Activated CD4-positive, alpha-beta T cell treated with anti-CD3 and anti-CD28 coated beads for 48 hours (primary cell): Measurements from ENCODE around the gene TPSG1.

Experiments used
- DNase-seq: peaks from one replicate; pipeline ENCODE4 v3.0.0-alpha.2; 2020

The TPSG1 gene

DNA sequence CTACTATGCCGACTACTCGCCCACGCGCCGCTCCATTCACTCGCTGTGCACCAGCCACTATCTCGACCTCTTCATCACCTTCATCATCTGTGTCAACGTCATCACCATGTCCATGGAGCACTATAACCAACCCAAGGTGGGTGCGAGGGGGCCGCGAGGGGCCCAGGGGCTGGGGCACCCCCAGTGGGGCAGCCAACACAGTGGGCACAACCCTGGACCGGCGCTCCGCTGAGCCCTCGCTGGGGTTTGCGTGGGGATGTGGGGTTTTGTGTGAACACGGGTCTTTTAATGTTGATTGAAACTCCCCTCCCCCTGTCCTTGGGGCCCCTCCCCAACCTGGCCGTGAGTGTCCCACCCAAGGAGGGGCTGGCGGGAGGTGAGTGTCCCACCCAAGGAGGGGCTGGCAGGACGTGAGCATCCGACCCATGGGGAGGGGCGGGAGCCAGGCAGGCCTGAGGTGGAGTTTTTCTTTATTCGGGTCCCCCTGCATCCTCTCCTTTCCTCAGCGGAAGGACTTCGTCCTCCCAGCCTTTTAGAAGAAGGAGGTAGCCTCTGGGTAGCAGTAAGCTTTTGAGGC lies 11.2 kb downstream of the TPSG1 start:
- DNase-seq = no peak

DNA sequence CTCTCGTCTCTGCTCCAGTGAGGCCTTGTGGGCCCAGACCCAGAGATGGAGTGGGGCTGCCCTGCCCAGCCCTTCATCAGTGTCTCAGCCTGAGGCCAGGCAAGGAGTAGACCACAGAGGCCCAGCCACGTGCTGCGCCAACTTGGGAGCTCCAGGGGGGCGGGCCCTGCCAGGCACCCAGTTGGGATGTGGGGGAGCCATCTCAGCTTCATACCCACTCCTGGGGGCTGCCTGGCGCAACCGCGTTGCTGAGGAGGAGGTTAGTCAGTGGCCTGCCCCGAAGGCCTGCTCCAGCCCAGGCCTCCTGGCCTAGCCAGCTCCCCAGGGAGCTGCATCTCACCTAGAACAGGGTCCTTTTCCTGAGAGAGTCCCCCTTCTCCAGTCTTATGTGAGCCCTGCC lies 11.8 kb downstream of the TPSG1 start:
- no peak for DNase-seq

DNA sequence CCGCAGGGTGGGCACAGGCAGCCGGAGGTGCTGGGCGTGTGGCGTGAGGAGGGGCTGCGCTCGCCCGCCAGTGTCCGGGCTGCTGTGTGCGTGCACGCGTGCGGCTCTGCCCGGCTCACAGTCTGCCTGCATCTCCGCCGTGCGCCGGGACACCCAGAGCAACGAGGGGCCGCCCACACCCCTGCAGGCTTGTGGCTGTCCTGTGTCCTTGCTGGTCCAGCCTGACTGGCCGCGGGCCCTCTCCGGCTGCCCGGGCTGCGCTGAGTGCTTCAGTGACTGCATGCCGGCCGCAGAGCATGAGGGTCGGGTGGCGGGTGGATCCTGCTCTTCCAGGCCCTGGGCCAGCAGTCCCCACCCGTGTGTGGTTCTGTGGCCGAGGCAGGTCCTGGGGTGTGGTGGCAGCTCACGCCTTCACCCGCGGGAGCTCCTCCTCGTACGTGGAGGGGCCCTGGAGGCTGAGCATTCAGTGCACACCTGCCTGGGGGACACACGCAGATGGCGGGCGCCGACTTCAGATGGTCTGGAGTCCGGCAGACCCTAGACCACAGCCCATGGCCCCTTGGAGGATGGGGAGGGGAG lies 12.4 kb downstream of the TPSG1 start:
- DNase-seq = no peak

DNA sequence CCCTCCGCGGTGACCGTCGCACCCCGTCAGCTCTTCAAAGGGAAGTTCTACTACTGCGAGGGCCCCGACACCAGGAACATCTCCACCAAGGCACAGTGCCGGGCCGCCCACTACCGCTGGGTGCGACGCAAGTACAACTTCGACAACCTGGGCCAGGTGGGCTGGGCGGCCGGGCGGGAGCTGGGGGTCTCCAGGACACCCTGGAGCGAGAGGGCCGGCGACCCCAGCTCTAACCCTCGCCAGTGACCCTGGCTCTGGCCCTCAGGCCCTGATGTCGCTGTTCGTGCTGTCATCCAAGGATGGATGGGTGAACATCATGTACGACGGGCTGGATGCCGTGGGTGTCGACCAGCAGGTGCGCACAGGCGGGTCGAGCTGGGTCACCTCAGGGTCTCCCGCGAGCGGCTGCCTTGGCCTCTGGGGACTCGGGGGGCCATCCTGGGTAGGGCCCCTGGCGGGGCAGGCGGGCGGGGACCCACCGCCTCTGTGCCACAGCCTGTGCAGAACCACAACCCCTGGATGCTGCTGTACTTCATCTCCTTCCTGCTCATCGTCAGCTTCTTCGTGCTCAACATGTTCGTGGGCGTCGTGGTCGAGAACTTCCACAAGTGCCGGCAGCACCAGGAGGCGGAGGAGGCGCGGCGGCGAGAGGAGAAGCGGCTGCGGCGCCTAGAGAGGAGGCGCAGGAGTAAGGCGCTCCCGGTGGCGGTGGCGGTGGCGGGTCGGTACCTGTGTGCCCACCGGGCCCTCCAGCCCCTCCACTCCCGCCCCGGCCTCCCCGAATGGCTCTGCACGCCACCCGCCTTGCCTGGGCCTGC lies 13.4 kb downstream of the TPSG1 start:
- DNase-seq = no peak

GRCh38 chr16:1210461-1210860 lies 14.6 kb downstream of the TPSG1 start:
- no peak for DNase-seq

DNA sequence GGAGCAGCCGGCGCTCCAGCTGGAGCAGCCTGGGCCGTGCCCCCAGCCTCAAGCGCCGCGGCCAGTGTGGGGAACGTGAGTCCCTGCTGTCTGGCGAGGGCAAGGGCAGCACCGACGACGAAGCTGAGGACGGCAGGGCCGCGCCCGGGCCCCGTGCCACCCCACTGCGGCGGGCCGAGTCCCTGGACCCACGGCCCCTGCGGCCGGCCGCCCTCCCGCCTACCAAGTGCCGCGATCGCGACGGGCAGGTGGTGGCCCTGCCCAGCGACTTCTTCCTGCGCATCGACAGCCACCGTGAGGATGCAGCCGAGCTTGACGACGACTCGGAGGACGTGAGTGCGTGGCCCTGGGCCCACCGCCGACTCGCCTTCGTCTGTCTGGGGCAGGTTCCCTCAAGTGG lies 16.0 kb downstream of the TPSG1 start:
- DNase-seq = no peak

GRCh38 chr16:1208239-1208830 lies 16.7 kb downstream of the TPSG1 start:
- DNase-seq = no peak

- DNase-seq = no peak
These were observed 18.3 kb downstream of the TPSG1 start for GRCh38 chr16:1206786-1207185.

DNA sequence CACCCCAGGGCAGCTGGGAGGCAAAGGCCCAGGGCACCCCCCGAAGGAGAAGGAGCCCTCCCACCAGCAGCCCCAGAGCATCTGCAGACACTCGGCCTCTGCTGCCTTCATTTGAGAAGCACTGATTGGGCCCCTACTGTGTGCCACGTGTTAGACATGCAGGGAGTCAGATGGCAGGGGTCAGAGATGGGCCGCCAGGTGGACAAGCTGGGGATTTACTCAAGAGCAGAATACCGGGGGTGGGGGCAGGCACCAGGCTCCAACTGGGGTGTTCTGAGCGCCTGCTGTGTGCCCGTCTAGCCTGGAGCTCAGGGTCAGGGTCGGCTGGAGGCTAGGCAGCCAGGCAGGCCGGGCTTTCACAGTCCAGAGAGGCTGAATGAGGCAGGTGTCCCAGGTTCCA lies 18.7 kb downstream of the TPSG1 start:
- DNase-seq = no peak

DNA sequence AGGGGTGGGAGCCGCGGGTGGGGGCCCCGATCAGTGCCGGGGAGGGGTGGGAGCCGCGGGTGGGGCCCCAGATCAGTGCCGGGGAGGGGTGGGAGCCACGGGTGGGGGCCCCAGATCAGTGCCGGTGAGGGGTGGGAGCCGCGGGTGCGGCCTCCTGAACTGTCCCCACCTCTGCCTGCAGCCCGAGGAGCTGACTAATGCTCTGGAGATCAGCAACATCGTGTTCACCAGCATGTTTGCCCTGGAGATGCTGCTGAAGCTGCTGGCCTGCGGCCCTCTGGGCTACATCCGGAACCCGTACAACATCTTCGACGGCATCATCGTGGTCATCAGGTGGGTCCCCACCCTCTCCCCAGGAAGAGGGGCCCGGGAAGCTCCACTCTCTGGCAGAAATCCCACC lies 20.1 kb downstream of the TPSG1 start:
- DNase-seq = no peak

DNA sequence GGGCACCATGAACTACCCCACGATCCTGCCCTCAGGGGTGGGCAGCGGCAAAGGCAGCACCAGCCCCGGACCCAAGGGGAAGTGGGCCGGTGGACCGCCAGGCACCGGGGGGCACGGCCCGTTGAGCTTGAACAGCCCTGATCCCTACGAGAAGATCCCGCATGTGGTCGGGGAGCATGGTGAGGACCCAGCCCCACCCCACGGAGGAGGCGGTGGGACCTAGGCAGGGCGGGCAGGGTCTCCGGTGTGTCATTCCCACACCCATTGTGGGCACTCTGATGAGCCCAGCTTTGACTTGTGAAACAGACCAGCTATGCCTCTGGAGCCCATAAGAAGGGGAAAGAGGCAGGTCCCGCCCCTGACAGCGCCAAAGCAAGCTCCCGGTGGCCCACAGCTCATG lies 22.8 kb downstream of the TPSG1 start:
- DNase-seq = no peak

GRCh38 chr16:1201444-1201843 lies 23.6 kb downstream of the TPSG1 start:
- DNase-seq = no peak

GRCh38 chr16:1200014-1200627 lies 24.9 kb downstream of the TPSG1 start:
- no peak for DNase-seq

GRCh38 chr16:1199347-1200013 lies 25.6 kb downstream of the TPSG1 start:
- no peak for DNase-seq

GRCh38 chr16:1198671-1199346 lies 26.3 kb downstream of the TPSG1 start:
- peak; percentile 28 for DNase-seq

DNA sequence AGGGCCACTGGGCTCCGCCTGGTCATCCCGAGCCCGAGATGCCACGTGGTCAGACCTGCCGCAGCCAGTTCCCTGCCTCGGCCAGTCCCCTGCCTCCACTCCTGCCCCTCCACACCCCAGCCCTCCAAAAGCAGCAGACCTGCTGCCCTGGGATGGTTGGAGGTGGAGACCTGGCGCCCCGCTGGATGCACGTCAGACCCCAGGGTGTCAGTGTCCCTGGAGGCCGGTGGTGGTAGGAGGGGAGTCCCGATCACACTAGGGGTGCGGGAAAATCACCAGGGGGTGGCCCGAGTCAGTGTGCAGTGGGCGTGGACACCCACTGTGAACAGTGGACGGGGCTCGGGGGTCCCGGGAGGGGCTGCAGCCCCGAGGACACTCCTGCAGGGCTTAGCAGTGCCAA lies 26.9 kb downstream of the TPSG1 start:
- no peak for DNase-seq

GRCh38 chr16:1197237-1197866 lies 27.7 kb downstream of the TPSG1 start:
- no peak for DNase-seq

GRCh38 chr16:1196494-1196893 lies 28.6 kb downstream of the TPSG1 start:
- DNase-seq = no peak

- DNase-seq = no peak
These were observed 29.7 kb downstream of the TPSG1 start for GRCh38 chr16:1195393-1195666.

DNA sequence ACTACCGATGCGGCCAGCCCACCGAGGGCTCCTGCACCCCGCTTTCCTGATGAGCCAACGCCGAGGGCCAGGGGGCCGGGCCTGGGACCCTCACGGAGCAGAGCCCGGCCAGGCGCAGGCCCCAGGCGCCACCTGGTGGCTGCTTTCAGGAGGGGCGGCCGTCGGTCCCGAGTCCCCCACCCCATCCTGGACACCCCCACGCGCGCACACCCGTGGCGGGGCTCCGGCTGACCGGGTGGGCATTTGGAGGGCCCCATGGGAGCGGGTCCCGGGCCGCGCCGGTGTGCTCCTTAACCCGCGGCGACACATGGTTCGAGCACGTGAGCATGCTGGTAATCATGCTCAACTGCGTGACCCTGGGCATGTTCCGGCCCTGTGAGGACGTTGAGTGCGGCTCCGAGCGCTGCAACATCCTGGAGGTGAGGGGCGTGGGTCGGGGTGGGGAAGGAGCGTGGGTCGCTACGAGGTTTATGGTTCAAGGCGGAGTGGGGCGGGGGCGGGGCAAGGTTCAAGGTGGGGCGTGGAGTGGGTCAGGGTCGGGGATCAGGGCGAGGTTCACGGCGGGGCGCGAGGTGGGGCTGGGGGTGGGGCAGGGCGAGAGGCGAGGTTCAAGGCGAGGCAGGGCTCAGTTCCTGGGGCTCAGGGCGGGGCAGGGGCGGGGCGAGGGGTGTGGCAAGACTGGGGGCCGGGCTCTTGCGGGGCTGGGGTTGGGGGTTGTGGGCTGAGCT lies 30.2 kb downstream of the TPSG1 start:
- peak; percentile 33 for DNase-seq

DNA sequence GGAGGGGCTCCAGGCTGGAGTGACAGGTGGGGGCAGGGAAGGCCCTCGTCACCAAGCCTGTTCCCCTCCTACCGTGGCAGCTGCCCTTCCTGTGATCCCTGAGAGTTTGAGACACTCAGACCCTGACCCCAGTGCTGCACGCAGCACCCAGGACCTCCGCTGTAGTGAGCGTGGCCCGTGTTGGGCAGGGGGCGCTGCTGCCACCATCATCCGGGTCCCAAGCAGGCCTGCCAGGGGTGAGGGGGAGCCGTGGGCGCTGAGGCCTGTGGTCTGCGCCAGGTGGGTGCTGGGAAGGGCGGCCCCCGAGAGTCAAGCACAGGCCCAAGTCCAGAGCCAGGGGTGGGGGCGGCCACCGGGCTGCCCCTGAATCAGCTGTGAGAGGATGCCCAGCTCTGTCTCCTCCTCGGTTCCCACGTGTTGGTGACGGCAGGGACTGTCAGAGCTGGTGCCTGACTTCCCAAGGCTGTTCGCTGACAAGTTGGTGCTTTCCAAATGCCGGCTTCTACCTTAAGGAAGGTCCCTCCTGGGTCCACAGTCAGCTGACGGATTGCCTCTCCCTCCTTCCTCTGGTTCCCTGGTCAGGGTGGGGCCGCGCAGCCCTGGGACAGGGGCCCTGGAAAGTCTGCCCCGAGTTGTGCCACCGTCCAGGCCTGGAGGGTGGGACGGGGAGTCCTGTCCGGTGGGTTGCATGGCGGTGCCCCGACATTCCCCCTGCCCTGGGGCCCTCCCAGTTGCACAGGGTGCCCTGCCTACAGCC lies 31.1 kb downstream of the TPSG1 start:
- DNase-seq = no peak
